HT1080 (cell line): ENCODE data around the gene RHCE. TPM values are rescaled to one million over a fixed set of nuclear protein-coding genes. Genes with fewer than 3 reads are reported as not detected.
"Not testable (repeated sequence)": the region's sequence is repeated elsewhere in the genome, so short reads cannot be mapped to it uniquely, and the experiment has no call there.

Experiments used
- DNase-seq: peaks from one replicate; pipeline ENCODE4 v3.0.0-alpha.2; 2015; ENCODE audit warnings: low read depth
- total RNA-seq: library from RNA; depleted of rRNA; stranded (reverse); fragments of >200 nt; shearing (Covaris generic); gene quantifications from 2 replicates; pipeline ENCODE4 v1.2.3, GENCODE V29; 2014

The RHCE gene
- total RNA-seq, 1 experiment from 2014 or later, result 0.16 TPM

- DNase-seq, result no peak
These were observed 13.0 kb upstream of the RHCE start for GRCh38 chr1:25433389-25434186.

GRCh38 chr1:25432749-25433388, 12.2 kb upstream of the RHCE start:
- DNase-seq, result no peak

- DNase-seq, result no peak
These were observed 11.5 kb upstream of the RHCE start for GRCh38 chr1:25431955-25432719.

GRCh38 chr1:25430967-25431881, 10.6 kb upstream of the RHCE start:
- DNase-seq, result no peak

- DNase-seq, result peak; percentile 92
These were observed 9.7 kb upstream of the RHCE start, which contains the start of gene MACO1 for GRCh38 chr1:25430073-25430966. Gene MACO1, plus strand, starts transcription at chr1:25430897. Its CDS starts 202 bp downstream, at chr1:25431099.

- DNase-seq, result no peak
These were observed 8.0 kb upstream of the RHCE start for GRCh38 chr1:25428475-25429166.

GRCh38 chr1:25427696-25428095, 7.1 kb upstream of the RHCE start:
- no peak for DNase-seq

GRCh38 chr1:25425098-25426085, 4.8 kb upstream of the RHCE start:
- DNase-seq, result no peak

GRCh38 chr1:25423206-25423605, 2.6 kb upstream of the RHCE start:
- DNase-seq, result not testable (repeated sequence)

GRCh38 chr1:25419339-25419738, 1.3 kb downstream of the RHCE start:
- DNase-seq, result not testable (repeated sequence)

GRCh38 chr1:25417280-25417679, 3.3 kb downstream of the RHCE start:
- not testable (repeated sequence) for DNase-seq

GRCh38 chr1:25414578-25414977, 6.0 kb downstream of the RHCE start:
- not testable (repeated sequence) for DNase-seq

GRCh38 chr1:25414157-25414556, 6.5 kb downstream of the RHCE start:
- DNase-seq, result not testable (repeated sequence)

GRCh38 chr1:25412872-25413623, 7.6 kb downstream of the RHCE start:
- DNase-seq, result not testable (repeated sequence)

- not testable (repeated sequence) for DNase-seq
These were observed 10.8 kb downstream of the RHCE start for GRCh38 chr1:25409641-25410427.

GRCh38 chr1:25405731-25406305, 14.8 kb downstream of the RHCE start:
- DNase-seq, result not testable (repeated sequence)
